ENCODE data around the gene ADCY3. TPM values are rescaled to one million over a fixed set of nuclear protein-coding genes. Genes with fewer than 3 reads are reported as not detected.

Gene ADCY3
- total and polyA plus RNA-seq, 2 of the 13 experiments (the other 11 are each of a cell fraction or from before 2014, with no cell fraction given) = 0.11 to 0.61 TPM

DNA sequence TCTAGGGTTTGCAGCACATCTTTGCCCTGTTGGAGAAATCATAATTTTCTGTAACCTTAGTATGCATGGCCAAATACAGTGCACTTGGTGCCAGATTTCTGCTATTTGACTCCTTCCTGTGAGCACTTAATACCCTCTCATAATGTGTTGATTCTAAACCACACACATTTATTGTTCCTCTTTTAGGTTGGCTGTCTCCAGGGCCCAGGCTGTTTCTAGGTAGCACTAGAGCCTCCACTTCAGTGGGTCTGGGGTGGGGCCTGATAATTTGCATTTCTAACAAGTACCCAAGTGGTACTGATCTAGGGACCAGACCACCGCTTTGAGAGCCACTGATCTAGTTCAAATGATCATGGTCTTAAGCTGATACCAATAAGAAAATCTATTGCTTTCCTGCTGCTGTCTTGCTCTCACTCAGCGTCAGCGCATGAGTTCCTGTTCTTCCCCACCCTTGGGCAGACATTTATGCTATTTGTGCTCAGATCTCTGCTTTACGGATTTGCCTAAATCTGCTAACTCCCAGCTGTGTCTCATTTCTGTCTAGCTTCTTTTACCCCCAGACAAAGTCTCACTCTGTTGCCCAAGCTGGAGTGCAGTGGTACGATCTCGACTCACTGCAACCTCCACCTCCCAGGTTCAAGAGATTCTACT is 134.2 kb downstream of the ADCY3 start:
- ChIA-PET CTCF (ENCODE audit: low intra/inter-chr PET ratio, low total read pairs) (no interaction called here), POLR2A (no interaction called here)
- in situ Hi-C loops (cut with HindIII; ENCODE audit: extremely low pct_ligation_motif_present, low pct_unique_long_range_greater_than_20kb) = no loop called here
- Histone ChIP-seq H3K27ac (ENCODE audit: extremely low read length, insufficient read depth, low read length) (no peak overlapping the region), H3K9ac (ENCODE audit: insufficient read depth, low read depth, low read length) (no peak overlapping the region), H3K27me3 (ENCODE audit: control insufficient read depth in 1 of 2, insufficient read depth in 2 of 2, low read length in 2 of 2) (no peaks in the 10 kb centered on the region), H3K79me2 (ENCODE audit: insufficient read depth, low read length) (no peaks in the 10 kb centered on the region), H3K9me3 (ENCODE audit: low read length) (no peaks in the 10 kb centered on the region), H3K4me2 (ENCODE audit: low read depth, low read length) (no peak overlapping the region), H3K4me1 (ENCODE audit: insufficient read depth, low read length) (peaks cover 13% of the 10 kb centered on the region), H3K36me3 (replicated peaks in 1 of 2; ENCODE audit: control insufficient read depth in 1 of 2, insufficient read depth in 2 of 2, low read length in 2 of 2) (peaks cover 0 to 12% of the 10 kb centered on the region in 2 experiments; a peak in 1 of 5 replicates), H3K4me3 (replicated peaks in 1 of 3; ENCODE audit: insufficient read depth in 1 of 3, low read depth in 2 of 3, low read length in 3 of 3) (no peak overlapping the region), H2AFZ (ENCODE audit: low read length) (no peak overlapping the region), H4K20me1 (ENCODE audit: insufficient read depth, low read length) (no peaks in the 10 kb centered on the region)
- intact Hi-C loops (cut with micrococcal nuclease; ENCODE audit: unreplicated experiment) = no loop called here
- ATAC-seq = no peak; the same call in 2 of the 3 replicates
- 81% methylated on average over 6 of the region's 6 CpGs for WGBS (ENCODE audit: low lambda C conversion rate)
- no TSS peak for BruUV-seq (replicated peaks)
- DNase-seq (ENCODE audit: low spot score) = no peak
- TF ChIP-seq CHD2 (IDR thresholded peaks at IDR 0.05; ENCODE audit: low read depth, low read length) (no peak), SP5 (CRISPR knock-in tag; IDR thresholded peaks at IDR 0.05; ENCODE audit: borderline replicate concordance, low read depth) (no peak), ATF7 (IDR thresholded peaks at IDR 0.05) (no peak), ATF7 (CRISPR knock-in tag; IDR thresholded peaks at IDR 0.05) (no peak), TEAD3 (CRISPR knock-in tag; optimal IDR thresholded peaks at IDR 0.05; ENCODE audit: borderline replicate concordance) (no peak), ZNF775 (CRISPR knock-in tag; IDR thresholded peaks at IDR 0.05; ENCODE audit: borderline replicate concordance) (no peak), ONECUT2 (CRISPR knock-in tag; IDR thresholded peaks at IDR 0.05) (no peak), HNRNPL (IDR thresholded peaks at IDR 0.05; ENCODE audit: low read depth, low read length) (no peak)
- TF ChIP-seq, protein P1, sequence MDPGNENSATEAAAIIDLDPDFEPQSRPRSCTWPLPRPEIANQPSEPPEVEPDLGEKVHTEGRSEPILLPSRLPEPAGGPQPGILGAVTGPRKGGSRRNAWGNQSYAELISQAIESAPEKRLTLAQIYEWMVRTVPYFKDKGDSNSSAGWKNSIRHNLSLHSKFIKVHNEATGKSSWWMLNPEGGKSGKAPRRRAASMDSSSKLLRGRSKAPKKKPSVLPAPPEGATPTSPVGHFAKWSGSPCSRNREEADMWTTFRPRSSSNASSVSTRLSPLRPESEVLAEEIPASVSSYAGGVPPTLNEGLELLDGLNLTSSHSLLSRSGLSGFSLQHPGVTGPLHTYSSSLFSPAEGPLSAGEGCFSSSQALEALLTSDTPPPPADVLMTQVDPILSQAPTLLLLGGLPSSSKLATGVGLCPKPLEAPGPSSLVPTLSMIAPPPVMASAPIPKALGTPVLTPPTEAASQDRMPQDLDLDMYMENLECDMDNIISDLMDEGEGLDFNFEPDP (CRISPR knock-in tag; conservative IDR thresholded peaks at IDR 0.05) = no peak
- FAIRE-seq = no peak

Data from HepG2 (cell line).